ENCODE results near the gene KCNN1. TPM values are rescaled to one million over a fixed set of nuclear protein-coding genes. Genes with fewer than 3 reads are reported as not detected.
A peak's percentile ranks its signal among the peaks of the same experiment; 100 is the strongest.

The KCNN1 gene
- total RNA-seq, 1 experiment from 2014 or later = 9.2 TPM

DNA sequence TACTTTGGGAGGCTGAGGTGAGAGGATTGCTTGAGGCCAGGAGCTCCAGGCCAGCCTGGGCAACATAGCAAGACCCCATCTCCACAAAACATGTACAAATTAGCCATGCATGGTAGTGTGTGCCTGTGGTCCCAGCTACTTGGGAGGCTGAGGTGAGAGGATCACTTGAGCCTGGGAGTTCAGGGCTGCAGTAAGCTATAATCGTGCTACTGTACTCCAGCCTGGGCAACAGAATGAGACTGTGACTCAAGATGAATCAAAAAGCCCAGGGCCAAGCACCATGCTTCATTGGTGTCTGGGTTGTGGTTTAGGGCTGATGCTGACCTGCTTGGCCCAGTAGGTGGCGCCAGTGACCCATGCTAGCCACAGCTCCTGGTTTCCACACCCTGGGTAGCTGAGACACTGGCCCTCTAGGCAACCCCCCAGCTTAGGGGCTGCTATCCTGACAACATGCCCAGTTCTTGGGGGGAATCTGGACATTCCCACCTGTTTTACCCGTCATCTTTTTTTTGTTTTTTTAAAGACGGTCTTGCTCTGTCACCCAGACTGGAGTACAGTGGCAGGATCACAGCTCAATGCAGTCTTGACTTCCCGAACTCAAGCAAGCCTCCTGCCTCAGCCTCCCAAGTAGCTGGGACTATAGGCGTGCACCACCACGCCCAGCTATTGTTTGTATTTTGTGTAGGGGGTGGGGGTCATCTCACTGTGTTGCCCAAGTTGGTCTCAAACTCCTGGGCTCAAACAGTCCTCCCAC is 28.6 kb upstream of the KCNN1 start:
- Histone ChIP-seq H3K18ac (ENCODE audit: insufficient read length, low read depth, low read length) (no peak overlapping the region), H2BK20ac (ENCODE audit: low read depth, low read length, poor library complexity, severe bottlenecking) (no peak overlapping the region), H3K27ac (ENCODE audit: insufficient read length, low read depth, low read length) (no peak overlapping the region), H2BK15ac (ENCODE audit: low read depth, low read length) (no peak overlapping the region), H4K8ac (replicated peaks; ENCODE audit: insufficient read length, low read depth, low read length) (no peak overlapping the region), H2BK5ac (ENCODE audit: insufficient read length, low read length) (no peak overlapping the region), H3K14ac (ENCODE audit: insufficient read depth, low read length) (no peak overlapping the region), H3K23ac (ENCODE audit: insufficient read length, low read depth, low read length) (no peak overlapping the region), H3K27me3 (ENCODE audit: insufficient read depth, low read length) (no peaks in the 10 kb centered on the region), H2AK5ac (ENCODE audit: insufficient read length, low read length) (no peak overlapping the region), H4K20me1 (ENCODE audit: control insufficient read depth, insufficient read depth, insufficient read length) (peaks cover 2% of the 10 kb centered on the region), H4K5ac (ENCODE audit: insufficient read length, low read depth, low read length) (no peak overlapping the region), H2AFZ (ENCODE audit: low read length) (no peak overlapping the region), H3K79me1 (ENCODE audit: insufficient read depth, low read depth, low read length, poor library complexity, severe bottlenecking) (no peaks in the 10 kb centered on the region), H3K4ac (ENCODE audit: low read depth, low read length) (no peak overlapping the region), H3K23me2 (ENCODE audit: insufficient read length, low read depth, low read length, poor library complexity, severe bottlenecking) (peaks cover 10% of the 10 kb centered on the region), H3T11ph (ENCODE audit: low read length) (no peak overlapping the region), H3K9me3 (ENCODE audit: control insufficient read depth, low read depth, low read length) (no peaks in the 10 kb centered on the region), H3K9ac (ENCODE audit: extremely low read depth, insufficient read length, low read length) (no peak overlapping the region), H3K4me2 (ENCODE audit: insufficient read depth, insufficient read length, low read length) (no peak overlapping the region), H3K56ac (ENCODE audit: insufficient read length, low read depth, low read length) (no peak overlapping the region), H3K79me2 (ENCODE audit: insufficient read depth, low read length) (peaks cover 2% of the 10 kb centered on the region; the same call in 1 of the 2 replicates), H3K4me1 (ENCODE audit: insufficient read depth, low read length) (peaks cover 3% of the 10 kb centered on the region; the same call in 1 of the 2 replicates), H2BK12ac (ENCODE audit: insufficient read length, low read depth, low read length) (no peak overlapping the region), H2BK120ac (ENCODE audit: low read depth, low read length, poor library complexity, severe bottlenecking) (no peak overlapping the region), H4K91ac (ENCODE audit: insufficient read length, low read depth, low read length) (no peak overlapping the region)
- Mint-ChIP-seq H3K36me3 (ENCODE audit: insufficient read depth in 1 of 3, low read depth in 3 of 3) (peaks cover 6 to 37% (median 24%) of the 10 kb centered on the region in 3 experiments; a peak in 5 of 7 replicates), H3K4me1 (peaks cover 5 to 14% of the 10 kb centered on the region in 2 experiments), H3K4me3 (no peak overlapping the region), H3K27me3 (ENCODE audit: low read depth) (no peaks in the 10 kb centered on the region), H3K9me3 (no peaks in the 10 kb centered on the region), H3K27ac (no peak overlapping the region)
- WGBS (ENCODE audit: extremely low coverage, insufficient read length, low lambda C conversion rate) = no CpG with 5 or more reads among the region's 7 CpGs
- TF ChIP-seq, protein P1, sequence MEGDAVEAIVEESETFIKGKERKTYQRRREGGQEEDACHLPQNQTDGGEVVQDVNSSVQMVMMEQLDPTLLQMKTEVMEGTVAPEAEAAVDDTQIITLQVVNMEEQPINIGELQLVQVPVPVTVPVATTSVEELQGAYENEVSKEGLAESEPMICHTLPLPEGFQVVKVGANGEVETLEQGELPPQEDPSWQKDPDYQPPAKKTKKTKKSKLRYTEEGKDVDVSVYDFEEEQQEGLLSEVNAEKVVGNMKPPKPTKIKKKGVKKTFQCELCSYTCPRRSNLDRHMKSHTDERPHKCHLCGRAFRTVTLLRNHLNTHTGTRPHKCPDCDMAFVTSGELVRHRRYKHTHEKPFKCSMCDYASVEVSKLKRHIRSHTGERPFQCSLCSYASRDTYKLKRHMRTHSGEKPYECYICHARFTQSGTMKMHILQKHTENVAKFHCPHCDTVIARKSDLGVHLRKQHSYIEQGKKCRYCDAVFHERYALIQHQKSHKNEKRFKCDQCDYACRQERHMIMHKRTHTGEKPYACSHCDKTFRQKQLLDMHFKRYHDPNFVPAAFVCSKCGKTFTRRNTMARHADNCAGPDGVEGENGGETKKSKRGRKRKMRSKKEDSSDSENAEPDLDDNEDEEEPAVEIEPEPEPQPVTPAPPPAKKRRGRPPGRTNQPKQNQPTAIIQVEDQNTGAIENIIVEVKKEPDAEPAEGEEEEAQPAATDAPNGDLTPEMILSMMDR (conservative IDR thresholded peaks at IDR 0.05) = peak; percentile 96
- peak; percentile 79 for DNase-seq

Measured in H9 (cell line).